DND-41 (cell line): ENCODE measurements around the gene DNAJC27.

Experiments
- CTCF ChIP-seq: IDR thresholded peaks from 2 replicates; pipeline ENCODE4 v1.5.1; 2012; ENCODE audit warnings: borderline replicate concordance, low read length, moderate library complexity, mild to moderate bottlenecking; ENCODE audit not compliant: poor library complexity, severe bottlenecking; ENCODE audit errors: extremely low read depth
- EZH2 ChIP-seq: IDR thresholded peaks from 3 replicates; pipeline ENCODE4 v1.6.1; 2012; ENCODE audit warnings: borderline replicate concordance, low read depth, mild to moderate bottlenecking, moderate library complexity, low read length, inconsistent platforms; ENCODE audit not compliant: severe bottlenecking

DNA sequence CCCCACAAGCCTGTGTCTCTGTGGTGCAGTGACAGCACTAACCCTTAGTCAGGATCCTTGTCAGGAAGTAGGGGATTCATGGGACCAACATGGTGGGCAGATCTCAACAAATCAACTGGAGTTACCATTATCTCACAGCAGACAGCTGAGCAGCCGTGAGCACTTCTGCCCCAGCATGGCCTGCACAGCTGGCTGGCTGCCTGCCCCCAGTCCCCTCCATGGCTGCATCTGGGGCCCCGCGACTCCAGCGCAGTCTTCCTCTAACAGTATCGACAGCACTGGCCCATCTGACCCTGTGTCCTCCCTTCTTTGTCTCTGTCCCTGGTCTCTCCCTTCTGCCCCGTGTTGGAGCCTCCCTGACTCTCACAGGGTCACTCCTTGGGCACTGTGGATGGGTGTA is 47.0 kb downstream of the DNAJC27 start:
- TF ChIP-seq CTCF (no peak), EZH2 (no peak)
